ENCODE results near the gene SLC41A2.
"Not testable (repeated sequence)": the region's sequence is repeated elsewhere in the genome, so short reads cannot be mapped to it uniquely, and the experiment has no call there.

SLC41A2 gene, protein sequence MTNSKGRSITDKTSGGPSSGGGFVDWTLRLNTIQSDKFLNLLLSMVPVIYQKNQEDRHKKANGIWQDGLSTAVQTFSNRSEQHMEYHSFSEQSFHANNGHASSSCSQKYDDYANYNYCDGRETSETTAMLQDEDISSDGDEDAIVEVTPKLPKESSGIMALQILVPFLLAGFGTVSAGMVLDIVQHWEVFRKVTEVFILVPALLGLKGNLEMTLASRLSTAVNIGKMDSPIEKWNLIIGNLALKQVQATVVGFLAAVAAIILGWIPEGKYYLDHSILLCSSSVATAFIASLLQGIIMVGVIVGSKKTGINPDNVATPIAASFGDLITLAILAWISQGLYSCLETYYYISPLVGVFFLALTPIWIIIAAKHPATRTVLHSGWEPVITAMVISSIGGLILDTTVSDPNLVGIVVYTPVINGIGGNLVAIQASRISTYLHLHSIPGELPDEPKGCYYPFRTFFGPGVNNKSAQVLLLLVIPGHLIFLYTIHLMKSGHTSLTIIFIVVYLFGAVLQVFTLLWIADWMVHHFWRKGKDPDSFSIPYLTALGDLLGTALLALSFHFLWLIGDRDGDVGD

DNA sequence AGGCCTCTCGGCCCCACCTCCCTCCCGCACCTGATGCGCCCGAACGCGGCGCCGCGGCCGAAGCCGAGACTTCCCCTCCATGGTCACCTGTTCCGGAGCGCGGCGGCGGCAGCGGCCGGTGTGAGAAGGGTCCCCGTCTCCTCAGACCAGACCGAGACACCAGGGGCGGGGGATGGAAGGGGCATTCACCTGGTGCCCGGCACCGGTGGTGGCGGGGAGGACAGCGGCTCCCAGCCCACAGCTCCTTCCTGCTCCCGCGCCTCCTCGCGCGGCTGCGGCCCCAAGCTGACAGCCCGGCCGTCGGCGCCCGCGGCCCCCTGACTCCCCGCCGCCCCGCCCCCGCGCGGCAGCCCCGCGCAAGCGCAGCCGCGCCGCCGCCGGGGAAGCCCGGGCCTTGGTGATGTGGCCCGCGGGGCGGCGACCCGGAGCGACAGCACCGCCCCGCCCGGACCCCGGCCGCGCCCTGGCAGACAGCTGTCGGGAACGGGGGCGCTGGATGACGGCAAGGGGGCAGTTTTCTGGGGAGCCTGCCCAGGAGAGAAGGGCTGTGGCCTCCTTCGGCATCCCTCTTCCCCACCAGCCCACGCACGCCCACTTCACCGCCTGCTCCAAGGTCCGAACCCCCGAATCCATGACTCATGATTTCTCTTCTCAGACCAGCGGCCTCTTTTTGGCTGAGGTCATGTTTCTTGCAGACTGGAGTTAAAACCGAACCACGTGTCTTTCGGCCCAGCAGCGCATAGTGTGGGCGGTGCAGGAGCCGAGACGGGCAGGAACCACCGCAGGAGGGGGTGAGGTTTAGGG, at the start of gene SLC41A2:
SLC41A2 (minus strand) TSS at position 290 of the 804 bp plus-strand sequence. CDS start 29,763 bp downstream, outside the sequence.
- DNase-seq: peak; percentile 89

GRCh38 chr12:105001476-105001875, 43.4 kb upstream of the SLC41A2 start:
- no peak for DNase-seq

DNA sequence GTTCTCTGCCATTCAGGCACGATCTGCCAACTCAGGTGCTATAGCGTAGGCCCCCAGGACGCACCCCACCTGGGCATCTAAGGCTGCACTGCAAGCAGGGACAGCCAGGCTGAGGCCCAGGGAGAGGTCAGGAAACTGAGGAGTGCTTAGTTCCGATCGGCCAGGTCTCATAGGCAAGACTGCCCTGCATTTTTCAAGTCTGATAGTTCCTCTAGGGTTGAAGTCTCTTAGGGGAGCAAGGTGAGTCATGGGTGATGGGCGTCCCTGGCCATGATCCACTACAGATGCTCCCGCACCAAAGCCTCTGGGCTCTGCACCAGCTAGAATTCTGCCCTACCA, 41.2 kb upstream of the SLC41A2 start:
- no peak for DNase-seq

DNA sequence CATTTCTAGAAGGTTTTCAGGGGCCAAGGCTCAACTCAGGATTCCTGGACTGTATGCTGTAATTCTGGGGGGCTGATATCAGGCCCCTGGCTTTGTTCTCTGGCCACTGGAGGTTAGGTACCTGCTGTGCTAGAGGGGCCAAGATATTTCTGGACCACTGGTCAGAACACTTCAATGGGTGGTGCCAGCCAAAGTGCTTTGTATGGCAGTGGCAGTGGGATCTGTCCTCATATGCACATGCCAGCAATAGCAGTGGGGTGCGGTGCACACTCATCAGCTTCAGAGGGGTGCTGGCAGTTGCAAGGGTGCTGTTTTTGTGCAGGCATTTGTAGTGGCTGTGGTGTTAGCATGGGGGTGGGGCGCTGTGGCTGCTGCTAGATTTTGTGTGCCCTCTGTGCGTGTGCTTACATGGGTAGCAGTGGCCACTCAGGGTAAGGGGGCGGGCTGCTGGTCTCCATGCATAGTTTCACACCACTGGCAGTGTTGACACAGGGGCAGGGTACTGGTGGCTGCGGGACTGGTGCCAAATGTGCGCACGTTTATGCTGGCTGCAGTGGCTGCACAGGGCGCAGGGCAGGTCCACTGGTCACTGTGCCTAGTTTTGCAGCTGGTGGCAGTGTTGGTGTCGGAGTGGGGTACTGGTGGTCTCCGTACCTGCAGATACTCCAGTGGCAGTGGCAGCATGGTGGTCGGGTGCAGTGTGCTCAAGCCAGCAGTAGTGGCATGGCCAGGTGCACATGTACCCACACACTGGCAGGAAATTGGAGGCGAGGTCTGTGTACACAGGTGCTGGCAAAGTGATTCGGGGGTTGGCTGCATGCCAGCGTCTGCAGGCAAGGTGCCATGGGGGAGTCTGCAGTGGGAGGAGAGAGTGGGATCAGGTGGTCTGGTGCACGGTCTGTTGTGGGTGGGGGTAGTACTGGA, 40.6 kb upstream of the SLC41A2 start:
- no peak for DNase-seq

DNA sequence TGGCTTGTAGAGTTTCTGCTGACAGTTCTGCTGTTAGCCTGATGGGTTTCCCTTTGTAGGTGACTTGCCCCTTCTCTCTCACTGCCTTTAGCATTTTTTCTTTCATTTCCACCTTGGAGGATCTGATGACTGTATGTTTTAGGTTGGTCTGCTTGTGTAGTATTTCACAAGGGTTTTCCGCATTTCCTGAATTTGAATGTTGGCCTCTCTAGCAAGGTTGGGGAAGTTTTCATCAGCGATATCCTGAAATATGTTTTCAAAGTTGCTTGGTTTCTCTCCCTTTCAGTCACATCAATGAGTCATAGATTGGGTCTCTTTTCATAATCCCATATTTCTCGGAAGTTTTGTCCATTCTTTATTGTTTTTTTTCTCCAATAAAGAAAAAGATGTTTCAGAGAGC, 39.5 kb upstream of the SLC41A2 start:
- DNase-seq: no peak

DNA sequence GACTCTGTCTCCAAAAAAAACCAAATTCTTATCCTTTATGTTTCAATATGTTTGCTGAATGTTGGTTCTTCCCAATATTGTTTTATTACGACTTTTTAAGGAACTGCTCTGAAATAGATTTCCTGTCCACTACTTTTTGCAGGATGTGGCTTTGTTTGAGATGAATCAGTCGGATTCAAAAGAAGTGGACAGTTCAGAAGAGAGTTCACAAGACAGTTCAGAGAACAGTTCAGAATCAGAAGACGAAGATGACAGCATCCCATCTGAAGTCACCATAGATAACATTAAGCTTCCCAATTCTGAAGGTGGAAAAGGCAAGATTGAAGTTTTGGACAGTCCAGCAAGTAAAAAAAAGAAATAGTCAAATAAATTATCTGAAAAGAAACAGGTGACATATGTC, 36.2 kb upstream of the SLC41A2 start:
- no peak for DNase-seq

DNA sequence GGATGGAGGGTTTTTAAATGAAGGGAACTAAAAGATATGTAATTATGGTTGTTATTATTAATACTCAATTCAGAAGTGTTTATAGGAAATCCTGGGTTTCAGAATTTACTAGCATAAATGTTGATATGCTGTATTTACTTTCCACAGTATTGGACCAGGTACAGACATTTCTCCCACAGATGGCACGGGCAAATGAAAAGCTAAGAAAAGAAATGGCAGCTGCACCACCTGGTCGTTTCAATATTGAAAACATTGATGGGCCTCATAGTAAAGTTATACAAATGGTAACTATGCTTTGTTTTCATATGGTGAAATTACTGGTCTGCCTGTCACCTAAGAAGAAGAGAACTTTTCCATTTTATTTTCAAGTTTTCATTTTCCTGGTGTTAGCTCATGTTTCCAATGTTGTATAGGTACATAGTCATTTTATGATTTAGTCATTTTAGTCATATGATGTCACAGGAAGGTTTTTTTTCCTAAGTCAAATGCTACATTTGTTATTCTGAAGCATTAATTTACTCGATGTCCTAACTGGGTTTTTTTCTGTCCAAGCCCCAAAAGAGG, 33.6 kb upstream of the SLC41A2 start:
- no peak for DNase-seq

DNA sequence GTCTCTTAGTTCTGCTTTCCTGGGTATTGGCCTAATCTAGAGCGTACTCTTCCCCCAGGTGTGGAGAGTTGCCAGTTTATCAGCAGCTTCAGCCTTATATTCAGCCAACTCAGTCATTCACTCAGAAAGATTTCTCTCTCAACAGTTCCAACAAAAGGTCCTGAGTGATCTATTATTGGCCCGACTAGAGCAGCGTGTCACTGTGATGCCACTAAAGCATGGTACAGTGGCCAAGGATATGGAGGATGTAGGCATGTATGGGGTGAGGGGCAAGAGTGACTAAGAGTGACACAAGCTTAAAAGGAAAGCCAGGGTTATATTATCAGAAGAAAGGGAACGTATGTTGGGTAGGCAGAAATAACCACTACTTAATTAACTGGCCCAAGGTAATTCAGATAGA, 32.9 kb upstream of the SLC41A2 start:
- no peak for DNase-seq

DNA sequence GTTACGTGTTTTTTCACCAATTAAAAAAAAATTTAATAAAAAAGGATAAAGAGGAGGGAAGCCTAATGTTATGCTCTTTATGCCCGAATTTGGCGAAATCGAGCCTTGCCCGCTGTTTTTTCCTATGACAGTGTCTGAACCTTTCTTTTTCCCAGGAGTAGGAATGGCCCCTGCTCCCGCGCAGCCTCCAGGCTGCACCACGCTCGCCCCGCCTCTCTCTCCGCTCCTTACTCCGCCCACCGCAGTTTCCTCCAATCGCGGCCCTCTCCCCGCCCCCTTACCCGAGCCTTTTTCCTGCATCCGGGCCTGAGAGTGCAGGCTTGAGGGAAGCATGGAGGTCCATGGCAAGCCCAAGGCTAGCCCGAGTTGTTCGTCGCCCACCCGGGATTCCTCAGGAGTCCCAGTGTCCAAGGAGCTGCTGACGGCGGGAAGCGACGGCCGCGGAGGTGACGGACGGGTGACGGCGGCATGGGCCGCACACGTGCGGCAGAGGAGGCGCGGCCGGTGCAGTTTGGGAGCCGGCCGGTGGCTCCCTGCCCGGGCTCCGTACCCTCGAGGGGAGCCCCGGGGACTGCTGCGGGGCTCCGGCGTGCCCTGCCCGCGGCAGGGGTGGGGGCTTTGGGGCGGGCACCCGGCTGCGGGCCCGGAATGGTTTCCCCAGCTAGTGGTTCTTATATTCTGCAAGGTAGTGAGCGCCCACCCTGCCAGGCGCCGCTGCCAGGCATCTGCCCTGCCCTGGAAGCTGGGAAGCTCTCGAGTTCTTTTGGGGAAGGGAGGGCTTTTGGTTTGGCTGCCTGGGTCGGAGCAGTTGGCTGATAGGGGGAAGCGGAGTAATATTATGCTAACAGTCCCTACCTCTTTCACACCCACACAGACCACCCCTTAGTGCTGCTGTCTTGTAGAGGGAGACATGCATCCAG, 28.2 kb upstream of the SLC41A2 start, which contains the start of gene NOPCHAP1:
NOPCHAP1 (plus strand) TSS at position 295 of the 920 bp plus-strand sequence; CDS start at position 332, 37 bp downstream.
- DNase-seq: peak; percentile 92

DNA sequence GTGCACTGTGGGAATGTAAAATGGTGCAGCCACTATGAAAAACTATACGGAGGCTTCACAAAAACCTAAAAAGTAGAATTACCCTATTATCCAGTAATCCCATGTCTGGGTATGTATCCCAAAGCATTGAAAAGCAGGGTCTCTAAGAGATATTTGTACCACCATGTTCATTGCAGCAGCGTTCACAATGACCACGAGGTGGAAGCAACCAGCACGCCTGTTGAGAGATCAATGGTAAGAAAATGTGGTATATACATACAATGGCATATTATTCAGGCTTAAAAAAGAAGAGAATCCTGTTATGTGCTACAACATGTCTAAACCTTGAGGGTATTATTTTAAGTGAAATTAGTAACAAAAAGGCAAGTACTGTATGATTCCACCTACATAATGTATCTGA, 27.1 kb upstream of the SLC41A2 start:
- no peak for DNase-seq

GRCh38 chr12:104977688-104978087, 19.6 kb upstream of the SLC41A2 start:
- DNase-seq: not testable (repeated sequence)

DNA sequence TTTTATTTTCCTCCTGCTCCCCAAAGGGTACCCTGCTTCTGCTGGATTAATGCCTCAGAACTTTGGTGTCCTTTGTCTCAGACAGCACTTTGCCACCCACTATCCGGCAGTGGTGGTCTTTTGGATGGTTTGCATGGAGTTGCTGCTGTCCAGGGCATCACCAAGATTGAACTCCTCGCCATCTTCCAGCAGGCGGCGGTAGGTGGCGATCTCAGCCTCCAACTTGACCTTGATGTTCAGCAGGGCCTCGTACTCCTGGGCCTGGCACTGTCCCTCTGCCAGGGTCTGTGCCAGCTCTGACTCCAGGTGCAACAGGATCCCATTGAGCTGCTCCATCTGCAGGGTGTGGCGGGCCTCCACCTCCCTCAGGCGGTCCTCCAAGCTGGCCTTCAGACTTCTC, 18.6 kb upstream of the SLC41A2 start:
- DNase-seq: no peak

DNA sequence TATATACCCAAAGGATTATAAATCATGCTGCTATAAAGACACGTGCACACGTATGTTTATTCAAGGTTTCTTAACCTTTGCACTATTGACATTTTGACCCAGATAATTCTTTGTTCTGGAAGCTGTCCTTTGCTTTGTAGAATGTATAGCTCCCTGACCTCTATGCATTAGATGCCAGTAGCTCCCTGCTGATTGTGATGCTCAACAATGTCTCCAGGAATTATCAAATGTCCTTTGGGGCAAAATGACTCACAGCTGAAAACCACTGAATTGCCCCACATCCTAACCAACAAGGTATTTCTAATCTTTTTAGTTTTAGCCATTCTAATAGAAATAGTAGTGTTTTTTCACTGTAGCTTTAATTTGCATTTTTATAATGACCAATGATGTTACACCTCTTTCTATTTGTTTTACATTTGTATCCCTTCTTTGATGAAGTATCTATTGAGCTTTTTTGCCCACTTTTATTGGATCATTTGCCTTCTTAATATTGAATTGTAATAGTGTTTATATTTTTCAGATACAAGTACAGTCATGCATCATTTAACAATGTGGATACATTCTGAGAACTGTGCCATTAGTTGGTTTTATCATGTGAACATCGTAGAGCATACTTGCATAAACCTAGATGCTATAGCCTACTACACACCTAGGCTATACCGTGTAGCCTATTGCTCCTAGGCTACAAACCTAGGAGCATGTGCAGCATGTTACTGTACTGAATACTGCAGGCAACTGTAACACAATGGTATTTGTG, 17.7 kb upstream of the SLC41A2 start:
- no peak for DNase-seq

DNA sequence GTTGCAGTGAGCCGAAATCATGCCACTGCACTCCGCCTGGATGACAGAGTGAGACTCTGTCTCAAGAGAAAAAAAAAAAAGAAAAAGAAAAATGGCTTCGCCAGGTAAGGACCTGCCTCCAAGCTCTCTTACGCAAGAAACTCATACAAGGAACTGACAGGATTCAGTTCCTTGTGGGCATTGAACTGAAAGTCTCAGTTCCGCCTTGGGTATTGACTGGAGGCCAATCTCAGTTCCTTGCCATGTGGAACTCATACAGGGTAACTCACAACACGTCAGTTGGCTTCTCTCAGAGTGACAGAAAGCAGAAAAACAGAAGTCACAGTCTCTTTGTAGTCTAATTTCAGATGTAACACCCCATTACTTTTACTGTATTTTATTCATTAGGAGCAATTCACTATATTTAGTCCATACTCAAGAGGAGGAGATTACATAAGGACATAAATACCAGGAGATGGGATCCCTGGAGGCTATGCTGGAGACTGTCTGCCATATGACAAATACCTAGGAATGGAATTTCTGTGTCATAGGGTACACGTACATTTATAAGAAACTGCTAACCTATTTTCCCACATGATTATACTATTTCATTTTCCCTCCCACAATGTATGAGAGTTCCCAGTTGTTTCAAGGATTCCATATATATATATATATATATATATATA, 16.7 kb upstream of the SLC41A2 start:
- DNase-seq: no peak

- no peak for DNase-seq
Observed at GRCh38 chr12:104973250-104973649, 15.2 kb upstream of the SLC41A2 start.

- no peak for DNase-seq
Observed at GRCh38 chr12:104971306-104971705, 13.2 kb upstream of the SLC41A2 start.

GRCh38 chr12:104969343-104969742, 11.3 kb upstream of the SLC41A2 start:
- DNase-seq: no peak

DNA sequence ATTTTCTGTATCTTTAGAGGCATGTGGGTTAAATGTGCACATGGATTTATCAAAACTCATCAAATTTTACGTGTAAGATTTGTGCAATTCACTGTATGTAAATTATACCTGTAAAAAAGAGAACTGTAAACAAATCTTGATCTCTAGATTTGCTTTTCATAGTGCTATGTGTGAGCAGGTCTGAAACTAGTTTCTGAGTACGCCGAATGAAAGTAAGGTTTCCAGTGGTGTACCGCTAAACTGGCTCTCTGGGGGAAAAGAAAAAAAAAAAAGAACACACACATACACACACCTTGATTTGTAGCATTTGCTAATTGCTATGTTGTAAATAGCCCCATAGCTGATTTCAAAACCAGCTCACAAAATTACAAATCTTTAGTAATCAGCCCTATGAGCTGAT, 8.6 kb upstream of the SLC41A2 start:
- DNase-seq: no peak

- no peak for DNase-seq
Observed at GRCh38 chr12:104964856-104965205, 6.7 kb upstream of the SLC41A2 start.

Data from activated CD4-positive, alpha-beta T cell treated with anti-CD3 and anti-CD28 coated beads, Interleukin-2, Interleukin-6, amounts not matched to agents 100 ng/mL and 50 ng/mL, durations not matched to agents 16 hours and 8 hours (primary cell).